SK-N-SH (cell line): Measurements from ENCODE around the gene DLEC1.

Experiments used
- EZH2phosphoT487 ChIP-seq: fragments of 200-600 bp; sonication (generic); IDR thresholded peaks from 2 replicates; pipeline ENCODE4 v1.6.1; 2017; ENCODE audit warnings: low read depth, mixed run types, mild to moderate bottlenecking, antibody characterized with exemption, moderate library complexity, borderline replicate concordance
- TF ChIP-seq, protein P1 (sequence below): fragments of 200-600 bp; sonication (generic); IDR thresholded peaks from 2 replicates; pipeline ENCODE4 v1.6.1; 2017; ENCODE audit warnings: antibody characterized with exemption, mild to moderate bottlenecking, moderate library complexity
- TF ChIP-seq, protein P2 (sequence below): IDR thresholded peaks from 2 replicates; pipeline ENCODE4; 2012

DNA sequence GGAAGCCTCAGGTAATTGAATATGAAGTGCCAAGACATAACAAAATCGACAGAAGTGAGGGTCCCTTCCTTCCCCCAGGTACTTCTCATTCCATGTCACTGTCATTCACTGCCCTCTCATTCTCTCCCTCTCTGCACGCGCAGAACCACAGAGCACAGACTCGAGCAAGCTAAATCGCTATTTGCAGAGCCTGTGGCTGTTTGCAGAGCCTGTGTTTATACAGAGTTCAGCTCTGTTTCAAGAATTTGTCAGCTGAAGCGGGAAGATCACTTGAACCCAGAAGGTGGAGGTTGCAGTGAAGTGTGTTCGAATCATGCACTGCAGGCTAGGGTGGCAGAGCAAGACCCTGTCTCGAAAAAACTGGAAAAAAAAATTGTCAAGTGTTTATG is 45.9 kb upstream of the DLEC1 start:
- TF ChIP-seq, protein P1, sequence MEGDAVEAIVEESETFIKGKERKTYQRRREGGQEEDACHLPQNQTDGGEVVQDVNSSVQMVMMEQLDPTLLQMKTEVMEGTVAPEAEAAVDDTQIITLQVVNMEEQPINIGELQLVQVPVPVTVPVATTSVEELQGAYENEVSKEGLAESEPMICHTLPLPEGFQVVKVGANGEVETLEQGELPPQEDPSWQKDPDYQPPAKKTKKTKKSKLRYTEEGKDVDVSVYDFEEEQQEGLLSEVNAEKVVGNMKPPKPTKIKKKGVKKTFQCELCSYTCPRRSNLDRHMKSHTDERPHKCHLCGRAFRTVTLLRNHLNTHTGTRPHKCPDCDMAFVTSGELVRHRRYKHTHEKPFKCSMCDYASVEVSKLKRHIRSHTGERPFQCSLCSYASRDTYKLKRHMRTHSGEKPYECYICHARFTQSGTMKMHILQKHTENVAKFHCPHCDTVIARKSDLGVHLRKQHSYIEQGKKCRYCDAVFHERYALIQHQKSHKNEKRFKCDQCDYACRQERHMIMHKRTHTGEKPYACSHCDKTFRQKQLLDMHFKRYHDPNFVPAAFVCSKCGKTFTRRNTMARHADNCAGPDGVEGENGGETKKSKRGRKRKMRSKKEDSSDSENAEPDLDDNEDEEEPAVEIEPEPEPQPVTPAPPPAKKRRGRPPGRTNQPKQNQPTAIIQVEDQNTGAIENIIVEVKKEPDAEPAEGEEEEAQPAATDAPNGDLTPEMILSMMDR, result no peak
- TF ChIP-seq, protein P2, sequence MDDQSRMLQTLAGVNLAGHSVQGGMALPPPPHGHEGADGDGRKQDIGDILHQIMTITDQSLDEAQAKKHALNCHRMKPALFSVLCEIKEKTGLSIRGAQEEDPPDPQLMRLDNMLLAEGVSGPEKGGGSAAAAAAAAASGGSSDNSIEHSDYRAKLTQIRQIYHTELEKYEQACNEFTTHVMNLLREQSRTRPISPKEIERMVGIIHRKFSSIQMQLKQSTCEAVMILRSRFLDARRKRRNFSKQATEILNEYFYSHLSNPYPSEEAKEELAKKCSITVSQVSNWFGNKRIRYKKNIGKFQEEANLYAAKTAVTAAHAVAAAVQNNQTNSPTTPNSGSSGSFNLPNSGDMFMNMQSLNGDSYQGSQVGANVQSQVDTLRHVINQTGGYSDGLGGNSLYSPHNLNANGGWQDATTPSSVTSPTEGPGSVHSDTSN, result no peak
- no peak for TF ChIP-seq EZH2phosphoT487
